ENCODE results near the gene FOSL2. TPM values are rescaled to one million over a fixed set of nuclear protein-coding genes. Genes with fewer than 3 reads are reported as not detected.

The FOSL2 gene
- total RNA-seq, 1 experiment from 2014 or later, result 44.8 TPM

- CTCF ChIA-PET, result no interaction called here
- Histone ChIP-seq H3K27me3 (ENCODE audit: insufficient read depth, low read length) (no peaks in the 10 kb centered on the region), H3K4me2 (ENCODE audit: low read length) (no peak overlapping the region), H3K79me2 (ENCODE audit: insufficient read depth, low read length) (no peaks in the 10 kb centered on the region), H3K9me2 (ENCODE audit: insufficient read depth) (no peaks in the 10 kb centered on the region), H3K9me3 (ENCODE audit: control insufficient read depth in 1 of 2, insufficient read depth in 1 of 2, low read depth in 1 of 2, low read length in 2 of 2) (no peaks in the 10 kb centered on the region), H3K4me3 (replicated peaks in 1 of 2; ENCODE audit: low read depth in 1 of 2, low read length in 2 of 2) (no peak overlapping the region), H2AFZ (ENCODE audit: low read depth, low read length, poor library complexity, severe bottlenecking) (no peak overlapping the region), H3K4me1 (ENCODE audit: control insufficient read depth in 1 of 2, insufficient read depth in 2 of 2, low read length in 2 of 2) (peaks cover 5 to 24% of the 10 kb centered on the region in 2 experiments; a peak in 3 of 4 replicates), H4K20me1 (ENCODE audit: insufficient read depth) (no peaks in the 10 kb centered on the region), H3K36me3 (ENCODE audit: control insufficient read depth in 1 of 2, insufficient read depth in 2 of 2, low read length in 2 of 2) (no peaks in the 10 kb centered on the region), H3K27ac (ENCODE audit: low read depth, low read length) (no peak overlapping the region), H3K9ac (ENCODE audit: low read length) (no peak overlapping the region)
- no TSS peak for BruUV-seq (replicated peaks)
- ATAC-seq (no peak), DNase-seq (ENCODE audit: low read depth, low spot score) (no peak)
- RAD21 ChIA-PET (ENCODE audit: low non-redundant PET in 1 of 2, low total read pairs in 2 of 2, uncharacterized antibody in 2 of 2, unreplicated experiment in 2 of 2), result no interaction called here
- intact Hi-C loops (cut with micrococcal nuclease), result no loop called here
- no peak for TF ChIP-seq YY1 (IDR thresholded peaks at IDR 0.05; ENCODE audit: extremely low read depth, insufficient replicate concordance, low read depth, low read length)
- POLR2A ChIA-PET, result no interaction called here
Observed at GRCh38 chr2:28442328-28442727, 49.7 kb downstream of the FOSL2 start.

- CTCF ChIA-PET, result no interaction called here
- ATAC-seq (no peak), DNase-seq (ENCODE audit: low read depth, low spot score) (no peak)
- RAD21 ChIA-PET (ENCODE audit: low non-redundant PET in 1 of 2, low total read pairs in 2 of 2, uncharacterized antibody in 2 of 2, unreplicated experiment in 2 of 2), result no interaction called here
- intact Hi-C loops (cut with micrococcal nuclease), result no loop called here
- no TSS peak for BruUV-seq (replicated peaks)
- Histone ChIP-seq H3K4me1 (ENCODE audit: control insufficient read depth in 1 of 2, insufficient read depth in 2 of 2, low read length in 2 of 2) (peaks cover 10 to 41% of the 10 kb centered on the region in 2 experiments), H3K79me2 (ENCODE audit: insufficient read depth, low read length) (no peaks in the 10 kb centered on the region), H3K4me3 (replicated peaks in 1 of 2; ENCODE audit: low read depth in 1 of 2, low read length in 2 of 2) (no peak overlapping the region), H3K27me3 (ENCODE audit: insufficient read depth, low read length) (no peaks in the 10 kb centered on the region), H3K4me2 (ENCODE audit: low read length) (peak overlapping the region; percentile 67), H3K9ac (ENCODE audit: low read length) (no peak overlapping the region), H3K36me3 (ENCODE audit: control insufficient read depth in 1 of 2, insufficient read depth in 2 of 2, low read length in 2 of 2) (no peaks in the 10 kb centered on the region), H3K9me3 (ENCODE audit: control insufficient read depth in 1 of 2, insufficient read depth in 1 of 2, low read depth in 1 of 2, low read length in 2 of 2) (no peaks in the 10 kb centered on the region), H3K9me2 (ENCODE audit: insufficient read depth) (no peaks in the 10 kb centered on the region), H4K20me1 (ENCODE audit: insufficient read depth) (no peaks in the 10 kb centered on the region), H3K27ac (ENCODE audit: low read depth, low read length) (no peak overlapping the region), H2AFZ (ENCODE audit: low read depth, low read length, poor library complexity, severe bottlenecking) (no peak overlapping the region)
- TF ChIP-seq JUND (IDR thresholded peaks at IDR 0.05), result no peak
- TF ChIP-seq ATF3 (IDR thresholded peaks at IDR 0.05), result no peak
- TF ChIP-seq FOSL1 (IDR thresholded peaks at IDR 0.05; ENCODE audit: low read depth), result no peak
- TF ChIP-seq MAX (IDR thresholded peaks at IDR 0.05), result no peak
- POLR2A ChIA-PET, result no interaction called here
Observed at GRCh38 chr2:28444956-28445355, 52.3 kb downstream of the FOSL2 start.

All from HCT116 (cell line).